Embryonic facial prominence (tissue), 1 donor: ENCODE results near the gene DENND5B.
"Not testable (repeated sequence)": the region's sequence is repeated elsewhere in the genome, so short reads cannot be mapped to it uniquely, and the experiment has no call there.

Experiments
- DNase-seq: peaks from one replicate; pipeline ENCODE4 v3.0.0-alpha.2; 2016; ENCODE audit errors: extremely low spot score

DENND5B gene

DNA sequence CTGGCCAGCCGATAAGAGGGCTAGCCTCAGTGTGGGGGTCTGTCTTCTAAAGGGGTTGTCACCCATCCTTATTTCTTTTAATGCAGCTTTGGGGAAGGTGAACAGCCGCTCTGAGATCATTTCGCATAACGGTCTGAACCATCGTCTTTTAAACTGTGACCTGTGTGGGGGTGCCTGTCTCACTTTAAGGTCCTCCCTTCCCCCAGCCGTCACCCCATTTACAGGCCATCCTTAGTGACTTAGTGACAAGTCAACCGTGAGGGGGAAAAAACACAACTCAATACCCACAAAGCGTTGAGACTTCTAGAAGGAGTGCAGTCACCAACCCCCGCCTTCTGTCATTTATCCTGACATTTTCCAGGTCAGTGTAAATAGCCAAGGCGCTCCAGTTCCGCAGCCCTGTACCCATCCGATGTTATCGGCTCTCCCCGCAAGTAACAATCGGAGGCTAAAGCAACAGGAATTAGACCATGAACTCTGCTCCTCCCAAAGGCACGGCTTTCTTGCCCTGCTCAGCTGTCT, 505 bp upstream of the DENND5B start:
- DNase-seq: no peak

DNA sequence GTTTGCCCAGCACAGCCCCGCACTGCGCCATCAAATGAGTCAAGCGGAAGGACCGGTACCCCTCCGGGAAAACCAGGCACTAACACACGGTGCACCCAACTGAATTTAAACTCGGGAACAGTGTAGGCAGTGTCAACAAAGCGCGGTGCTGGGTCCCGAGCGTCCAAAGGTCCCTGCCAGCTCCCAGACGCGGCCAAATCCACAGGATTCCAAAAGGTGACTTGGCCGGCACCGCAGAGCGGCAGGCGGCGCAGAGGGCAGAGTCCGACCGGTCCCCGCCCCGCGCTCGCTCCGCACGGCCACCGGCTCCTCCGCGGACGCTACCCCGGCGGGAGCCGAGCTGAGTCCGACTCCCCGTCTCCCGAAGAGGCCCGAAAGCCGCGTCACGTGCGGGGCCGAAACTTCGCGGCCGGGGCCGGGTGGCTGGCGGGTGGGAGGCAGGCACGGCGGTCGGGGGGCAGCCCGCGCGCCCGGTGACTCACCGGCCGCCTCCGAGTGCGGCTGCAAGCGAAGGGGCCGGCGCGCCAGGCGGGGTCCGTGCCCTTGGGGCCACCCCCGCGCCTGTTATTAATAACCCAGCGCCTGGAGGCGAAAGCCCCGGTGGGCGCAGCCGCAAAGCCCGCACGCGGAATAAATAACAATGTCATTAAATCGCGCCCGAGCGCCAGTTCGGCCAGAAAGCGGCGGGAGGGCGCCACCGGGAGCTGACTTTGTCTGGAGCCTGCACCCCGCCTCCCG, 863 bp downstream of the DENND5B start:
- no peak for DNase-seq

DNA sequence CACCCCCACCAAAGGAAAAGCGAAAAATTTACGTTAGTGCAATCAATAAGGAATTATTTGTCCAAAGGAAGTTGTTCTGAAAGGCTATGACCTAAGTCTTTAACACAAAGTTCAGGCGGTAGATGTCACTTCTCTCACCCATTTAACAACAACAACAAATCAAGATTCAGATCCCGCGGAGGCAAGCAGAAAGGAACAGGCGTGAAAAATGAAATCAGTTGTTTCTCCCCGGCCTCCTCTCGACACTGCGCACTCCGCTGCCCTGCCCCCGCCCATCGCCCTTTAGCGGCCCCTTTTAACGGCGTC, 1.4 kb downstream of the DENND5B start:
- DNase-seq: no peak

DNA sequence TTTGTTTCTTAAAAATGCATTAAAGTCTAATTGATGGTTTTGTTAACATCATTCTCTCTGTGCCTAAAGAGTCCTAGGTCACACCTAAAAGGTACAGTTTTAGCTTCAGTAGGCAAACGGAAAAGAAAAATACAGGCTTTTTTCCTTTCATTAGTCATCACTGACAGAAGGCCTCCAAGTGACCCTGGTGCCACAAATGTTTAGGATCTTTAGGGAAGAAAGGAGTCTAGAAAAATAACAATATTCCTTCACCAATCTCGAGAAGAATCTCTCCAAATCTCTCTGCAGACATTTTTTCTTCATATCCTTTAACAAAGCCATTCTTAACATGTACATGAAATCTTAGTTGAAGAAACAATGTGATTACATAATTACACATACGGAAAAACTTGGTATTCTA, 2.0 kb downstream of the DENND5B start:
- DNase-seq: no peak

DNA sequence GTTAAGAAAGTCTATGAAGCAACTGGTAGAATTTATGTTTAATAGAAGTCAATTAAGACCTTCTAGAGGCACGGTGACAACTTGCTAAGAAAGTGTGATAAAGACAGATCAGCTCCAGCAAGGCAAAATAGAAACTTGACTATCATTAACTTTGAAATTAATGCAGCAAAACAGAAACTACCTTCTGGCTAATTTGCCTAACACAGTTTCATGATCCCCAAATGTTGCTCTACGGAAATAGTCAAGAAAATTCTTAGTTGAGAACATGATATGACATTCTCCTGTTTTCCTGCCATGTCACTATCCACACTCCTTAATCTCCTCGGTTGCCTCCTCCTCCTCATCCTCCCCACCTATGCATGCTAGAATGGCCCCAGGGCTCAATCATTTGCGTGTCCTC, 4.2 kb downstream of the DENND5B start:
- DNase-seq: no peak

DNA sequence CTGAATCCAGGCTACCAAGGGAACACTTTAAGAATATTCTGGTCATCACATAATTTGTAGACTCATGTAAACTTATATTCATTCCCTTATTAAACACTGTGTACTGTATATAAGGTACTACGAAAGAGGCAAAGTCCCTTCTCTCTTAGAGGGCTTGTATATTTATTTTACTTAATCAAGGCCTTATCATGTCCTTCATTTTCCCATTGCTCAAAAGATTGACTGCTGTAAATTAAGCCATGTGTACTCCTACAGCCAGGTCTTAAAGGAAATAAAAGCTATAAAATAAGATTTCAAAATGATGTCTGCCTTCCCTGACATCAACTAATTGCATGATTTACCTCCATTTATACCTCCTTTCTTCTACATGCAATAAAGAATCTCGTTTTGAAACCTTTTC, 5.0 kb downstream of the DENND5B start:
- no peak for DNase-seq

DNA sequence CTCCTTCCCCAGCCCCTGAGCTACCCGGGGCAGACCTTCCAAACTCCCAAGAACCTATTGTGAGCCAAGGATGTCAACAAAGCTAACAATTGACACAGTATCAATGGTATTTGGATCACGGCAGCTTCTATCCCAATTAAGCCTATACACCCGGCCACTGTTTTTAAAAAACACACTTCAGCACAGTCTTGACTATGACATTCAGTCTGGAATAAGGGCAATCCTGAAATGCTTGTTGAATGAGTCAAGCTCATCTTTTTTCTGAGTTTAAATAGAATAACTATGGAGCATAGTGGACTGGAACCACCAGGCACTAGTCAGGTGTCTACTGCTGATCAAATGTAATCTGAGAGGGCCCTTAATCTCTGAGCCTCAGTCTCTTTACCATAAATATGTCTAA, 5.7 kb downstream of the DENND5B start:
- no peak for DNase-seq

DNA sequence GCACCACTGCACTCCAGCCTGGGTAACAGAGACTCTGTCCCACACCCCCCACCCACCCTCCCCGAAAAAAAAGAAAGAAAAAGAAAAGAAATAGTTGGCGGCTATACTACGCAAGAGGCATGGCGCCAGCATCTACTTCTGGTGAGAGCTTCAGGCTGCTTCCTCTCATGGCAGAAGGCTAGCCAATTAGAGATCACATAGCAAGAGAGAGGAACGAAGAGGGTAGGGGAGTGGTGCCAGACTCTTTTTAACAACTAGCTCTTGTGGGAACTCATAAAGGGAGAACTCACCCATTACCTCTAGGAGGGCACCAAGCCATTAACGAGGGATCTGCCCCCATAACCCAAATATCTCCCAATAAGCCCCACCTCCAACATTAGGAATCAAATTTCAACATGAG, 6.2 kb downstream of the DENND5B start:
- no peak for DNase-seq

DNA sequence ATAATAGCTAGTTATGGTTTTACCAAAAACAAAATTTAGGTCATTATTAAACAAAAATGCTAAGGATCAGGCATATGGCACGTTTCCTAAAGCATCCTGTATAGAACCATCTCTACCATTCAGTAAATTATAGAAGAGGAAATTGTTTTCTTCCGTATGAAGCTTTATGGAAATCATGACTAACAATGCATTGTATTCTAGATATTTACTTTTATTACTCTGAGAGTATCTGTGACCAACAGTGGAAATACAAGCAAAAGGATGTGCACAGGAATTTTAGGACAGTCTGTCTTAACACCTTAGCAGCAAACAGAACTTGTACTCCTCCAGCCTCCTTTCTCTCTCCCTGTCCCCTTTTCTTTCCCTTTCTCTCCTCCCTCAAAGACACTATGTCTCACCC, 7.1 kb downstream of the DENND5B start:
- DNase-seq: no peak

DNA sequence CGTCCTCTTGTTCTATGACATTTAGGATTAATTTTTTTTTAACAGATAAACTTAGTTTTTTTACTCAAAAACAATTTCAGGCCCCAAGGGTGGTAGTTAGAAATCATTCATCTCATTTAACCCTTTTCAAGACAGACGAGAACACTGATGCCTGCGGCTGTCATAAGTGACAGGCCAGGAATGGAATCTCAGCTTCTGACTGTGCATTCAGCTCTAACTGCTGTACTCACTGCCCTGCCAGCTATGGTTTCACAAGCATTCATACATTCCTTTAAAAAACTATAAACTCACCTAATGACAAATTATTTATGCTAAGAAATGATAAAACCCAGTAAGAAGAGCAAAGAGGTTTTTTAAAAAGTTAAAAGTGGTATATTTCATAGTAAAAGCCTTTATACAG, 8.8 kb downstream of the DENND5B start:
- no peak for DNase-seq

DNA sequence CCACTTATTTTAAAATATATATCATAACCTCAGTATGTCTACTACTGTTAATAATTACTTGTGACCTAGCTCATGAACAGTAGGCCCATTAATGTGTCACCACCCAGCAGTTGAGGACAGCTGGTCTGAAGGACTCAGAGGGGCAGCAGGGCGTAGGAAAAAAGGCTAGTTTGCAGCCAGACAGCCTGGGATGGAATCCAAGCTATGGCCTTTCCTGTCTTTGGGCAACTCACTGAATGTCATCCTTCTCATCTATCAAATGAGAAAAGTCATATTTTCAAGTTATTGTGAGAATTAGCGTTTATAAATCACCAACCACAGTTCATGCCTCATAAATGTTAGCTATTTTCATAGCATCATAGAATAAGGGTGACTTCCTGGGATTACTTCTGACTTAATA, 12.3 kb downstream of the DENND5B start:
- DNase-seq: no peak

DNA sequence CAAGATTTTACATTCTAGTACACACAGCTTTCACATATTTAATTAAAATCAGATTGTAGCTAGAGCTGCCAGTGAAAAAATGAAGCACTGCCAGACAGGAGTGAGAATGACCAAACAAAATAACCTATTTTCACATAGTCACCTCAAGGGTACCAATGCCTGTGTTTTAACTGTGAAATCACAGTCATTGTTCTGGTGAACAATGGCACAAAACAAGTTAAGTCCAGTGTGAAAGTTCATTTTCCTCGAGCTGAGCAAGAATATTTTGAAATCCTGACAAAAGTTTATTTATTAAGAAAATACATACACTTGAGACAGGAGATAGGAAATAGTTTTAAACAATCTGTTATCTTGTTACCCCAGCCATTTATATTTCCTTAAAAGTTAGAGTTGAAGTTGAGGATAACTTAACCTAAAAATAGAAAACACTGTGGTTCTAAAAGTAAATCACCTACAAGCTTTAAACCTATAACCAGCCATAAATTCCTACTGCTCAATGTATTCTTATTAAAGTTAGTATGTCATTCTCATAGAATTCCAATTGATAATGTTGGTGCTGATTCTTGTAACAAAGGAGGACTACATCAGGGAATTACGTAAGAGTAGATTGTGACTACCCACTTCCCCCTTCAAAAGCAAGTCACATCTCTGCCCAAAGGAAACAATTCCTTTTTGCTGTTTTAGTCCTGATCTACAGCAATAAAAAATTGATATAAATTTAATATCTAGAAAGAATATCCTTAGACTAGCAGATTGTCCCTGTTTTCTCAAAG, 15.9 kb downstream of the DENND5B start:
- DNase-seq: no peak

DNA sequence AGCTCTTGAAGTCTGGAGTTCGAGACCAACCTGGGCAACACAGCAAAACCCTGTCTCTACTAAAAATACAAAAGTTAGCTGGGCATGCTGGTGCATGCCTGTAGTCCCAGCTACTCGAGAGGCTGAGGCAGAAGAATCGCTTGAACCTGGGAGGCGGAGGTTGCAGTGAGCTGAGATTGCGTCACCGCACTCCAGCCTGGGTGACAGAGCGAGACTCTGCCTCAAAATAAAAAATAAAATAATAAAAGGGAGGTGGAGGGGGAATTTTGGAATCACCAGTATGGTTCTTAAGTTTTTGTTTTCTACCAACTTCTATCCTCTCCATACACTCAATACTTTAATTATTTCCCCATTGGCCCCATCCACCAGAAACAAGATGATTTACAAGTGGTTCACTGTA, 16.6 kb downstream of the DENND5B start:
- not testable (repeated sequence) for DNase-seq

DNA sequence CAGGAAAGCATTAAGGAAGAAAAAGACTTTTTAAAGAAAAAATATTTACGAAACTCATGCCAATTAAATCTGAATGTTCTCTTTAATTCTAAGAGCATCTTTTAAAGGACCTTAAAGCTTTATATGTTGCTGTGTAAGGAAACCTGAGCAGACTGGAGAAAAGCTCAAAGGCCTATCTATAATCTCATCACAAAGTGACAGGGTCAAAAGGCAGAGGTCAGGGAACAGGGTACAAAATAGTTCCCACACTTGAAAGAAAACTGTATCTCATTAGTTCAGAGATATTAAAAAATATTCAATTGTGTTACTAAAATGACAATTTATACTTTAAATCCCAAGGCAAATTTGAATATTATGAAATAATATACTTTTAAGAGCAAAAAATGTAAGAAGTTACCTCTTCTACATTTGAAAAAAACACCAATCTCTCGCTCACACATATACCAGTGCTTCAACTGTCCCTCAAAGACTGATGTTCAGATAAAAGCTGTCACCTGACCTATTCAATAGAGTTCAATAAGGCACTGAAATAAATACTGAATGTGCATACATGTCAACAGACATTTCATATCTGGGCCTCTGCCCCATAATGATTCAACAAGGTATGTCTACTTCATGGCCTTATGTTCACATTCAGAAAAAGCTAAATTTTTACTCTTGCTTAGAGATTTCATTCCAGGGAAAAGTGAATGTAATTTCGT, 17.9 kb downstream of the DENND5B start:
- DNase-seq: no peak

DNA sequence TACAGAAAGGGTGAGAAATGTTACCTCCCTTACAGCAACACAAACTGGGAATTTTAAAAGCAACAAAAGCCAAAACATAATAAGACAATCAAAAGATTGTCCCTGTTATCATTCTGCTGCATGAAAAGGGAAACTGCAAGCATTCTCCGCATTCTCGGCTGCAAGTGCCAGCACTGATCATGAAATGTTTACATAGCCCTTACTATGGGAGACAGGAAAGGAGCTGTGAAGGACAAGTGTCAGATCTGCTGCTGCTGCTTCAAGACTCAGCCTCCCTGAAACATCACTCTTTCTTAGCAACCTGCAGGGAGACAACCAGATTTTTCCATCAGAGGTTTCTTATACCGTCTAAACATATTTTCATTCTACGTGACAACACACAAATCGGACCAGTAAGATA, 20.1 kb downstream of the DENND5B start:
- DNase-seq: no peak

DNA sequence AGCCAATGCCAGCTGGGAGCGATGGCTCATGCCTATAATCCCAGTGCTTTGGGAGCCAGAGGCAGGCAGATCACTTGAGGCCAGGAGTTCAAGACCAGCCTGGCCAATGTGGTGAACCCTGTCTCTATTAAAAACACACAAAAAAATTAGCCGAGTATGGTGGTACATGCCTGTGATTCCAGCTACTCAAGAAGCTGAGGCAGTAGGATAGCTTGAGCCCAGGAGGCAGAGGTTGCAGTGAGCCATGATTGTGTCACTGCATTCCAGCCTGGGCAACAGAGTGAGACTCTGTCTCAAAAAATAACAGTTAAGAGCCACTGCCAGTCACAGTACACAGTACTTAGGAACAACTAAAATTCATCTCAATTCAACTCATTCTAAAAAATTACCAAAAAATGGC, 21.4 kb downstream of the DENND5B start:
- DNase-seq: not testable (repeated sequence)

DNA sequence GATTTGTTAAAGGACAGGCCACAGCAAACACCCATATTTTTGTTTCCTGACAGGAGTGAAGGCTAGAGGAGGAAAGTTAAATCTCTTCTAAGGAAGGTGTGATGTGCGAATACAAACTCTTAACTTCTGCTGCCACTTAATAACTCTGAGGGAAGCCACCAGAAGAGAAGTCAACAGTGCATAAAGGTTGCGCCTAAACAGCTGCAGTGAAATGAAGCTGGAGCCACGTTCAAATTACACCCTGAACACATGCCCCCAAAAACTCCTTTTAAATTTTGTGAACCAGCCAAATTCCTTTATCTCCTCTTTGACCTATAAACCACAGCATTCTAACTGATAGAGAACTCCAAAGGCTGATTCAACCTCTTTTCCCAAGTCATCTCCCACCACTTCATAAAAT, 22.4 kb downstream of the DENND5B start:
- no peak for DNase-seq

DNA sequence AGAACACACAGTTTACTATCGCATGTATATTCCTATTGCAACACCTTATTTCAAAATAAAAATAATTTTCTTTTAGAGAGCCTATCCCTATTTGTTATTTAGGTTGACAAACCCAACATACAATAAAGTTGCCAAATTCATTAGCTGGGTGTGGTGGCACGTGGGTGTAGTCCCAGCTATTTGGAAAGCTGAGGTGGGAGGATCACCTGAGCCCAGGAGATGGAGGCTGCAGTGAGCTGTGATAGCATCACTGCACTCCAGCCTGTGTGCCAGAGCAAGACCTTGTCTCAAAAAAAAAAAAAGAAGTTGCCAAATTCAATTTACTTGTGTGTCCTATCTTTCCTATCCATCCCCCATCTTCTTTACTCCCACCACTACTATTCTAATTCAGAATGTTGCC, 23.9 kb downstream of the DENND5B start:
- DNase-seq: no peak

DNA sequence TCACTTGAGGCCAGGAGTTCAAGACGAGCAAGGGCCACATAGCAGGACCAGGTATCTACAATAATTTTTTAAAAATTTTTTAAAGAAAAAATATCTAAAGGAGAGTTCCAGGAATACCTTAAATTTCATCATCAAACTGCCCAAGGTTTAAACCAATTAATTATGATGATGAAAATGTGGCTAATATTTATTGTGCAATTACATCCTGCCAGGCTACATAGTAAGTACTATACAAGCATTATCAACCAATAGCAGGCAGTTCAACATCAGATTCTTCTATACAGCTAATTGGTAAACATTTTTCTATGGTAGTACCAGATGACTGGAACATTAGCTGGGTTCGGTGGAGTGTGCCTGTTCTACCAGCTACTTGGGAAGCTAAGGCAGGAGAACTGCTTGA, 24.4 kb downstream of the DENND5B start:
- no peak for DNase-seq

DNA sequence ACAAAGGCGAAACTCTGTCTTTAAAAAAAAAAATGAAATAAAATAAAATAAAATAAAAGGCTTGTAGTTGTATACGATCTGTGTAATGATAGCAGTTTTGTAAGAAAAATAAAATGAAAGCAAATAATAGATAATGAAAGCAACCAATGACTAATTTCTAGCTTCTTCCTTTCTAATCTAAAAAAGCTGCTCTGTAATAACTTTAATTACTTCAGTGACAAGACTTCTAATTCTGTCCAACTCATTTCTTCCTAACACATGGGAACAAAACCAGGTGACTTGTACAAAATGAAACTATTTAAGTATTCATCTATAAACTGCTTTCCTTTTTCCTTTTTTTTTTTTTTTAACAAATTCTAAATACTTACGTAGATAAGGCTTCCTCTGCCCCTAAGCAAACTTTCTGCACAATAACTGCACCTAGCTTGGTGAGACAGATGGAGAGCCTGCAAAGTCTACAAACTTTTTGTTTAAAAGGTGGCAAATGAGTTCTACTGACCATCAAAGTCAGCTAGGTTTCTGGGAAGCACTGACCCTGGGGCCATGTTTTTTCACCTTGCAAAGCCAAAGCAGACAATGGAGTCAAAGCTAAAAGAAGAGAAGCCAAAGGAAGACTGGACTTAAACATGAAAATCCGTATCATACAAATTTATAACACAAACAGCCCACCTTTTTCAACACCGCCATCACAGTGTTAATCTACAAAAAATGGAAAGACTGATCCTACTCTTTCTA, 28.2 kb downstream of the DENND5B start:
- no peak for DNase-seq

DNA sequence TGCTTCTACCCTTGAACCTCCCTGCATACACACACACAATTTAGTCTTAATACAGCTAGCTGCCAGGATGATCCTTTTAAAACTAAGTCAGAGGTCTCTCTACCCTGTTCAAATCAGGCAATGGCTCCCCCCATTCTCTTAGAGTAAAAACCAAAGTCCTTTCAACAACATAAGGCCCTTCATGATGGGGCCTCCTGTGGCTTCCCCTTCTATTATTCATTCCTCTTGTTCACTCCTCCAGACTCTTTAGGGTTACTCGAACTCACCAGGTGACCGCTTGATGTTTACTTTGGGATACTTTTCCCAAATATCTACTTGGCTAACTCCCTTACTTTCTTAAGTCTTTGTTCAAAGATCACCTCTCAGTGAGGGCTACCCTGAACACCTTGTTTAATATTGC, 30.4 kb downstream of the DENND5B start:
- no peak for DNase-seq

DNA sequence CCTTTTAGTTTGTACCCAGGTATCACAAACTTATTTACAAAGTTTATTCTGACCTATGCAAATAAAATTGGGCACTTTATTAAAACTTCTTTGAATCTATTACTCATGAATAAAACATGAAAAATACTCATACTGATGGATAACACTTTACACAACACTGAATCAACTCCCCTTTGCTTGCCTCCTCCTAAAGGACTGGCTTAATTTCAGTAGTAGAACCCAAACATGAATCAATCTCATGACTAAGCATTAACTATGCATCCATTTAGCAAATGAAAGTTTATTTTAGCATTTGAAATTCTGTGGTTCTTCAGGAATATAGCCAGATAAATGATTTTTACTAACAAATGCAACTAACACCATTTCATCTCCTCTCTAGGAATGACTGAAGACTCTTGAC, 32.4 kb downstream of the DENND5B start:
- DNase-seq: no peak
